Activated CD8-positive, alpha-beta memory T cell treated with anti-CD3 and anti-CD28 coated beads, Interleukin-2, amount 50 U/mL, for 1 hour (primary cell): ENCODE results near the gene RADIL.
"Not testable (repeated sequence)": the region's sequence is repeated elsewhere in the genome, so short reads cannot be mapped to it uniquely, and the experiment has no call there.

Experiments used
- DNase-seq: peaks from one replicate; pipeline ENCODE4 v3.0.0-alpha.2; 2020; ENCODE audit errors: extremely low read depth

RADIL gene

GRCh38 chr7:4808565-4808964 is 75.0 kb downstream of the RADIL start:
- DNase-seq = no peak

DNA sequence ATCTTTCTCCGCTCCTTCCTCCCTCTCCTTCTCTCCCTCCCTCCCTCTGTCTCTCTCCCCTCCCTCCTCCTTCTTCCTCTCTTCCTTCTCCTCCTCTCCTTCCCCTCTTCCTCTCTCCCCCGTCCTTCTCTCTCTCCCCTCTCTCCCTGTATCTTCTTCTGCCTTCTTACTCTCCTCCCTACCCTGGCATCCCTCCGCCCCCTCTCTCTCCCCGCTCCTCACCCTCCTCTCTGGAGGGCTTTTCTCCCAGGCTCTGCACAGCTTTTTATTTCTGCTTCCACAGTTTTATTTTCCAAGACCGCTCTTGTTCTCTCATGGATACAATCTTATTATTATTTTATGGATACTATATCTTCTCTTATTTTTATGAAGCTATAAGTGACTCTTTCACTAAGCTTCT is 75.5 kb downstream of the RADIL start:
- DNase-seq = no peak

GRCh38 chr7:4807598-4808016 is 75.9 kb downstream of the RADIL start:
- DNase-seq = no peak

DNA sequence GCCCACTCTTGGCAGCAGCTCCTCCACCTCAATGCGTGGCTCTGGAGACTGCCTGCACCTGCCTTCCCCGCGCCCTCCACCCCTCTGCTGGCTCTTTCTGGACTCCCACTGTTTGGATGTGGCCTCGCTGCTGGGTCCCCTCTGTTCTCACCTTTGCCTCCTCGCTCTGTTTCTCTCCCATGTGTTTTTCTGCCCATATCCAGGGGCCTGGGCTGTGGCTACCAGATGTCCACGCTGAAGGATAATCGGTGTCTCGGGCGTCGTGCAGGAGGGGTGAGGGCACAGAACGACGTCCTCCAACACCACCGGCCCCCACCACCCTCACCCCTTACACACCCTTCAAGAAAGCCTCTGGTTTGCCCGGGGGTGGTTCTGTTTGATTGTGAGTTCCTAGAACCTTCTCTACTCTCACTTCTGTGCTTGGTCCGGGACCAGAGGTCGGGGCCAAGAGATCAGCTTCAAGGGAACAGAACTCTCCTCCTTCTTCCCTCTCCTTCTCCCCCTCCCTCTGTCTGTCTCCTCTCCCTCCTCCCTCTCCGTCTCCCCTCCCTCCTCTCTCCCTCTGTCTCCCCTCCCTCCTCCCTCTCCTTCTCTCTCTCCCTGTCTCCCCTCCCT is 76.4 kb downstream of the RADIL start:
- no peak for DNase-seq

DNA sequence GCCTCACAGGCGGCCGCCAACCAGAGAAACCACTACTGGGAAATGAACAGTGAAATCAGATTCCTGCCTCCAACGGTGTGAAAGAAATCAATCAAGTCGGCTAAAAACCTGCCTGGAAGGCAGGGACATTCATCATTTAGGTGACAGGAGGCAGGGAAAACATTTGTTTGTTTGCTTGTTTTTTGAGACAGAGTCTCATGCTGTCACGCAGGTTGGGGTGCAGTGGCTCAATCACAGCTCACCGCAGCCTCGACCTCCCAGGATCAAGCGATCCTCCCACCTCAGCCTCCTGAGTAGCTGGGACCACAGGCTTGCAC is 77.6 kb downstream of the RADIL start:
- no peak for DNase-seq

- no peak for DNase-seq
Measured at GRCh38 chr7:4805110-4805983, 78.2 kb downstream of the RADIL start.

GRCh38 chr7:4803397-4804241 is 79.9 kb downstream of the RADIL start:
- no peak for DNase-seq

- not testable (repeated sequence) for DNase-seq
Measured at GRCh38 chr7:4802577-4802976, 80.9 kb downstream of the RADIL start.

DNA sequence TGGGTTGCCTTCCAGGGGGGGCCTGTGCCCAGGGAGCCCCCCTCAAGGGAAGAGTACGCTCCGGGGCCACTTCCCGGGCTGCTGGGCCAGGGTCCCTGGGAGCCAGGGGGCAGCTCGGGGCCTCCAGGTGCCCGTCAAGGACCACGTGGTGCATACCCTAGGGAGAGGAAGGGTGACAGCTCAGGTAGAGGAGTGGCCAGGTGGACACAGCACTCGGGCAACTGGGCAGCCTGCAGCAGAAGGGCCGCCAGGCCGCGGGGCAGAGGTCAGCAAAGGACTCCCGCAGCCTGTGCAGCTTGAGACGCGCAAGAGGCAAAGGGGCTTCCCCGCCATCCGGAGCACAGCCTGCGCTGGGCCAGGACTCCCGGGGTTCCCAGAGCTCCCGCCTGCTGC is 81.7 kb downstream of the RADIL start:
- DNase-seq = no peak

DNA sequence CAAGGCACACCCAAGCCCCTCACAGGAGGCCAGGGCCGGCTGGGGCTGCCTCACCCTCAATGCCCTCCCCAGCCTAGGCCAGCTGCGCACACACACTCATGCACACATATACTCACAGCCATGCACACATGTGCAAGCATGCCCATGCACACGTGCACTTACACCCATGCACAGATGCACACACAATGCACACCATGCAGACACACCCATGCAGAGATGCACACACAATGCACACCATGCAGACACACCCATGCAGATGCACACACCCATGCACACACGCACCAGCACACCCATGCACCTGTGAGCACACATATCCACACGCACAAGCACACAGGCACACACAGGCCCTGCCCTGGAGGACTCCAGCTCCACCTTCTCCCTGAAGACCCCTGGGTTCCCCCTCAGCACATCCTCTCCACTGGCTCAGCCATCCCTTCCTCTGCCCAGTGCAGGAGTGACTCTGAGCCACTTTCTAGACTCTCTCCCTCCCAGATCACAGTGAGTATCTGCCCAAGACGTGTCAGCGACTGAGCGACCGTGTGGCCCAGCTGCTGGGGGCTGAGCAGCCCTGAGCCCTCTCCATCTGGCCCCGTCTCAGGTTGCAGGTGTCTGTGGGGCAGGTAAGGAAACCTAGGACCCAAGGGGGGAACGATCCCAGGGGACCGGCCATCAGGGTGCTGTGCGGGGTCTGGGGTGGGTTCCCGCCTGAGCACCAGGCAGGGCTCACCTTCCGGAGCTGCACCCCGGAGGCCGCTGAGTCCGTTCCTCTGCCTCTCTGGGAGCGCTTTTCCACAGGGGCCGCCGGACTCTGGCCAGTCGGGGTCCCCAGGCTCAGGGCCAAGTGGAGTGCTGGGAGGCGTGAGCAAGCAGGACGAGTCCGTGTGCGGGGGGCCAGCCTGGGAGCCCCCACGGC is 82.3 kb downstream of the RADIL start:
- DNase-seq = no peak

DNA sequence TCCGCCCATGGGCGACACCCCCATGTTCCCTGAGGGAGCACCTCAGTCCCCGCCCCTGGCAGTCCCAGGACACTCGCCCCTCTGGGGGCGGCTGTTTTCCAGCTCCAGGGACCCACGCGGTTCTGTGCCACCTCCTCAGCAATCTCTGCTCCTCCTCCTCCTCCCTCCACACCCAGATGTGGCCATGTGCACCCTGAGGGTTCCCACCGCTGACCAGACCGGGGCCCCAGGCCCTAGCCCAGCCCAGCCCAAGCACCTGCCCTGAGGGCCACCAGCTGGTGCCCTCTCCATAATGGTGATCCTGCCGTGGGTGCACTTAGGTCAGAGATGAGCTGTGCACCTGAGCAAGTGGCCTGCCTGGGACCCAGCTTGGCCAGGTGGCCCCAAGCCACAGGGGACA is 83.0 kb downstream of the RADIL start:
- no peak for DNase-seq

GRCh38 chr7:4799508-4800268 is 83.8 kb downstream of the RADIL start:
- DNase-seq = no peak

DNA sequence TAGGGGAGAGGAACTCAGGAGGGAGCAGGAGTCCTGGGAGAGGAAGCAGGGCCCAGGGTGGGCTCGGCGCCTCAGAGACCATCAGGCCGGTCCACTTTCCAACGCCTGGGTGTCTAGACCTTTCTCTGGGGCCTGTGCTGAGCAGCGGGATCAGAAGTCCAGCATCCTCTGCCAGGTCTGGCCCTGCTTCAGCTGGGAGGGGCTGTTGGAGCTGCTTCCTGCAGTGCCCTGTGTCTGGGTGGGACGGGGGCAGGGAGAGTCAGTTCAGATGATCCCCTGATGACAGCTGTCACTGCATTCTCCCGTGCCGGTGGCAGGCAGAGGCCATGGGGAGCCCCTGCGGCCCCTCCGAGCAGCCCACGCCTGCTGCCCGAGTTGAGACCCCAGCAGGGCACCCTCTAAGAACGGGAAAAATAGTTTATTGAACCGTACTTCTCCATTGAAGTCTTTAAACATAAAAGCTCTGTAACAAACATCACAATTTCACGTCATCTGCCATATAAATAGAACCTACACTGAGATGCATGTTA is 84.7 kb downstream of the RADIL start:
- no peak for DNase-seq

DNA sequence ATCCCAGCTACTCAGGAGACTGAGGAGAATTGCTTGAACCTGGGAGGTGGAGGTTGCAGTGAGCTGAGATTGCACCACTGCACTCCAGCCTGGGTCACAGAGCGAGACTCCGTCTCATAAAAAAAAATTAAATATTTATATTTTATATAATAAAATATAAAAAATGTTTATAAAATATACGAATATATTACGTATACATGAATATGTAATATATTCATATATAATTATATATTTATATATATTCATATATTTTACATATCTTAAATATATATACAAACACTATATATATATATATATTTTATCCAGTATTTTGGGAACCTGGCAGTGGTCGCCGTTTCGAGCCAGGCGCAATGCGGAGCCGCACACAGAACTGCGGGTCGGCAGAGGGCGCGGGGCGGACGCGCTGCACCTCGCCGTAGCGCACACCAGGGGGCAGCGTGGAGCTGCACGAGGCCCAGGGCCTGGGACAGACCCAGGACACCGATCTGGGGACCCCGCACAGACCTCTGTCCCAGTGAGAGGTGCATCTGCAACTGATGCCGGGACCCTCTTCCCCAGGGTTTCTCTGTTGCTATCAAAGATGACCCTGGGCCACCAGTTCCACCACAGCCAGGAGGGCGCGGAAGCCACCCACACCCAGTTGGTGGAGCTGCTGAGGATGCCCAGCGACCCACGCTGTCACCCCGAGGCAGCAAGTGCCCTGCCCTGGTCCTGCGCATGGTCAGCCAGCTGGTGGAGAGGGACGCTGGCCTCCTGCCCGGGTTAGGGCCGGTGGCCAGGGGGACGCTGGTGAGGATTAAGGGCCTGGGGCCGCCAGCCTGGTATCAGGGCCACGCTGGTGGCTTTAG is 85.4 kb downstream of the RADIL start:
- no peak for DNase-seq

- no peak for DNase-seq
Measured at GRCh38 chr7:4796453-4796852, 87.1 kb downstream of the RADIL start.

- no peak for DNase-seq
Measured at GRCh38 chr7:4794591-4795350, 88.7 kb downstream of the RADIL start.

- DNase-seq = not testable (repeated sequence)
Measured at GRCh38 chr7:4794171-4794570, 89.3 kb downstream of the RADIL start.

DNA sequence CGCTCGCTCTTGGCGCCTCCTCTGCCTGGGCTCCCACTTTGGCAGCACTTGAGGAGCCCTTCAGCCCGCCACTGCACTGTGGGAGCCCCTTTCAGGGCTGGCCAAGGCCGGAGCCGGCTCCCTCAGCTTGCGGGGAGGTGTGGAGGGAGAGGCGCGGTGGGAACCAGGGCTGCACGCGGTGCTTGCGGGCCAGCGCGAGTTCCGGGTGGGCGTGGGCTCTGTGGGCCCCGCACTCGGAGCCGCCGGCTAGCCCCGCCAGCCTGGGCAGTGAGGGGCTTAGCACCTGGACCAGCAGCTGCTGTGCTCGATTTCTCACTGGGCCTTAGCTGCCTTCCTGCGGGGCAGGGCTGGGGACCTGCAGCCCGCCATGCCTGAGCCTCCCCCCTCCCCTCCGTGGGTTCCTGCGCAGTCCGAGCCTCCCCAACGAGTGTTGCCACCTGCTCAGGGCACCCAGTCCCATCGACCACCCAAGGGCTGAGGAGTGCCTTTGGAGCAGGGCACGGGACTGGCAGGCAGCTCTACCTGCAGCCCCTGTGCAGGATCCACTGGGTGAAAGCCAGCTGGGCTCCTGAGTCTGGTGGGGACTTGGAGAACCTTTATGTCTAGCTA is 90.0 kb downstream of the RADIL start:
- not testable (repeated sequence) for DNase-seq
